A549 (cell line): ENCODE data around the gene DNHD1.

Experiments
- BHLHE40 ChIP-seq: IDR thresholded peaks from 2 replicates; pipeline ENCODE4 v1.6.1; 2012; ENCODE audit warnings: low read depth, low read length, inconsistent platforms
- CEBPB ChIP-seq, 2 experiments: fragments of >200 bp in 1 of 2; sonication (Bioruptor Twin) in 1 of 2; formaldehyde crosslinking in 1 of 2; IDR thresholded peaks; 2 replicates each; pipeline ENCODE4 v1.6.1; 2012 to 2016
- CHD4 ChIP-seq: fragments of 200-600 bp; sonication (generic); IDR thresholded peaks from 2 replicates; pipeline ENCODE4 v1.6.1; 2016; ENCODE audit warnings: antibody characterized with exemption, mild to moderate bottlenecking, borderline replicate concordance
- CTCF ChIP-seq: fragments of >200 bp; sonication (Bioruptor Twin); formaldehyde crosslinking; IDR thresholded peaks from 3 replicates; pipeline ENCODE4 v1.5.1; 2016
- ELK1 ChIP-seq: fragments of 150-350 bp; IDR thresholded peaks from 2 replicates; pipeline ENCODE4 v1.6.1; 2014; ENCODE audit warnings: low read depth, mild to moderate bottlenecking, low read length
- EP300 ChIP-seq, 2 experiments: fragments of >200 bp; sonication (Bioruptor Twin); formaldehyde crosslinking; IDR thresholded peaks; 2 replicates in 1 of 2; 3 replicates in 1 of 2; pipeline ENCODE4 v1.6.1; 2016 to 2017
- PHF8 ChIP-seq: fragments of 200-600 bp; sonication (generic); IDR thresholded peaks from 2 replicates; pipeline ENCODE4 v1.6.1; 2016; ENCODE audit warnings: low read depth, mild to moderate bottlenecking, antibody characterized with exemption, moderate library complexity, borderline replicate concordance
- RAD21 ChIP-seq, 2 experiments: fragments of >200 bp in 1 of 2; sonication (Bioruptor Twin) in 1 of 2; formaldehyde crosslinking in 1 of 2; IDR thresholded peaks in 1 of 2; conservative IDR thresholded peaks in 1 of 2; 2 replicates in 1 of 2; 3 replicates in 1 of 2; pipeline ENCODE4 v1.6.1; 2012 to 2018; ENCODE audit warnings: inconsistent platforms in 1 of 2
- RFX5 ChIP-seq: fragments of 450-650 bp; IDR thresholded peaks from 2 replicates; pipeline ENCODE4 v1.7.1; 2014; ENCODE audit warnings: antibody characterized with exemption, mild to moderate bottlenecking, moderate library complexity
- RNF2 ChIP-seq: fragments of 200-600 bp; sonication (generic); IDR thresholded peaks from 2 replicates; pipeline ENCODE4 v1.6.1; 2016; ENCODE audit warnings: low read depth, mild to moderate bottlenecking, antibody characterized with exemption, moderate library complexity, borderline replicate concordance
- SMC3 ChIP-seq: fragments of >200 bp; sonication (Bioruptor Twin); formaldehyde crosslinking; IDR thresholded peaks from 3 replicates; pipeline ENCODE4 v1.6.1; 2018; ENCODE audit warnings: inconsistent platforms
- USF2 ChIP-seq: fragments of 450-650 bp; IDR thresholded peaks from 2 replicates; pipeline ENCODE4 v1.6.1; 2014; ENCODE audit warnings: antibody characterized with exemption

GRCh38 chr11:6468712-6469495 is 28.2 kb upstream of the DNHD1 start:
- no peak for TF ChIP-seq RFX5
- TF ChIP-seq USF2: no peak
- TF ChIP-seq CTCF: no peak
- TF ChIP-seq ELK1: no peak
- TF ChIP-seq RNF2: no peak
- TF ChIP-seq SMC3: no peak
- no peak for TF ChIP-seq CEBPB (IDR thresholded peaks at IDR 0.05)
- TF ChIP-seq PHF8: no peak
- no peak for TF ChIP-seq CHD4
- TF ChIP-seq EP300 (IDR thresholded peaks at IDR 0.05): no peak
- no peak for TF ChIP-seq BHLHE40
- TF ChIP-seq RAD21 (conservative IDR thresholded peaks at IDR 0.05 in 1 of 2, IDR thresholded peaks at IDR 0.05 in 1 of 2): no peak
